Measurements from ENCODE around the gene ZMYND15. TPM values are rescaled to one million over a fixed set of nuclear protein-coding genes. Genes with fewer than 3 reads are reported as not detected.

The ZMYND15 gene
- total RNA-seq, 1 donor from 2014 or later, result not detected

DNA sequence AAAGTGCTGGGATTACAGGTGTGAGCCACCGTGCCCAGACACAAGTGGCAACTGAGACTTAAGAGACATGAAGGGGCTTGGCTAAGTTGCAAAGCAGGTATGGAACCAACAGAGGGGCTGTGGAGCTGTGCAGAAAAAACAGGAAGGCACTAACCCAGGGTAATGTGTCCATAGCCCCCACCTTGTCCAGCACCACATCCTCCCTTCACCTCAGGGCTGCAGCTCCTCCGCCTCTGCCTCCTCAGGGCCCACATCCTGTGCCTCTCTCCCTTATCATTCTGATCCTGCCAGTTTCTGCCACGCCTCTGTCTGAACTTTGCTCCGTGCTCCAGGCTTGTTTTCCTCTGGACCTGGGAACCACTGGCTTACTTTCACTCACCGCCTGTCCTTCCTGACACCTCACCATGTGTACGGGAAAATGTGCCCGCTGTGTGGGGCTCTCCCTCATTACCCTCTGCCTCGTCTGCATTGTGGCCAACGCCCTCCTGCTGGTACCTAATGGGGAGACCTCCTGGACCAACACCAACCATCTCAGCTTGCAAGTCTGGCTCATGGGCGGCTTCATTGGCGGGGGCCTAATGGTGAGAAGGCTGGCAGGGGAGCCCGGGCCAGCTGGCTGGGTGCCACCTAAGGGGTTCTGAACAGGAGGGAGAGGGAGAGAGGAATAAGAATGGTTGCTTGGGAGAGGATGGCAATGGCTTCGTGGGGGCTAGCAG lies 32.0 kb downstream of the ZMYND15 start, which contains the start of gene TM4SF5:
Gene TM4SF5 (plus strand): TSS at position 368 of the 716 bp plus-strand sequence. CDS start 37 bp downstream, at position 405.
- TF ChIP-seq, protein P1, sequence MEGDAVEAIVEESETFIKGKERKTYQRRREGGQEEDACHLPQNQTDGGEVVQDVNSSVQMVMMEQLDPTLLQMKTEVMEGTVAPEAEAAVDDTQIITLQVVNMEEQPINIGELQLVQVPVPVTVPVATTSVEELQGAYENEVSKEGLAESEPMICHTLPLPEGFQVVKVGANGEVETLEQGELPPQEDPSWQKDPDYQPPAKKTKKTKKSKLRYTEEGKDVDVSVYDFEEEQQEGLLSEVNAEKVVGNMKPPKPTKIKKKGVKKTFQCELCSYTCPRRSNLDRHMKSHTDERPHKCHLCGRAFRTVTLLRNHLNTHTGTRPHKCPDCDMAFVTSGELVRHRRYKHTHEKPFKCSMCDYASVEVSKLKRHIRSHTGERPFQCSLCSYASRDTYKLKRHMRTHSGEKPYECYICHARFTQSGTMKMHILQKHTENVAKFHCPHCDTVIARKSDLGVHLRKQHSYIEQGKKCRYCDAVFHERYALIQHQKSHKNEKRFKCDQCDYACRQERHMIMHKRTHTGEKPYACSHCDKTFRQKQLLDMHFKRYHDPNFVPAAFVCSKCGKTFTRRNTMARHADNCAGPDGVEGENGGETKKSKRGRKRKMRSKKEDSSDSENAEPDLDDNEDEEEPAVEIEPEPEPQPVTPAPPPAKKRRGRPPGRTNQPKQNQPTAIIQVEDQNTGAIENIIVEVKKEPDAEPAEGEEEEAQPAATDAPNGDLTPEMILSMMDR (IDR thresholded peaks at IDR 0.05; ENCODE audit: unreplicated experiment), result no peak
- Mint-ChIP-seq H3K4me3 (ENCODE audit: unreplicated experiment) (peak within 1 kb of the TSS; percentile 53), H3K27ac (ENCODE audit: unreplicated experiment) (no peak within 1 kb of the TSS), H3K36me3 (ENCODE audit: low read depth, unreplicated experiment) (no peaks in the 10 kb centered on the region), H3K27me3 (ENCODE audit: unreplicated experiment) (no peaks in the 10 kb centered on the region), H3K9me3 (ENCODE audit: unreplicated experiment) (no peaks in the 10 kb centered on the region), H3K4me1 (ENCODE audit: unreplicated experiment) (no peaks in the 10 kb centered on the region)
- no peak for DNase-seq (ENCODE audit: low spot score)

DNA sequence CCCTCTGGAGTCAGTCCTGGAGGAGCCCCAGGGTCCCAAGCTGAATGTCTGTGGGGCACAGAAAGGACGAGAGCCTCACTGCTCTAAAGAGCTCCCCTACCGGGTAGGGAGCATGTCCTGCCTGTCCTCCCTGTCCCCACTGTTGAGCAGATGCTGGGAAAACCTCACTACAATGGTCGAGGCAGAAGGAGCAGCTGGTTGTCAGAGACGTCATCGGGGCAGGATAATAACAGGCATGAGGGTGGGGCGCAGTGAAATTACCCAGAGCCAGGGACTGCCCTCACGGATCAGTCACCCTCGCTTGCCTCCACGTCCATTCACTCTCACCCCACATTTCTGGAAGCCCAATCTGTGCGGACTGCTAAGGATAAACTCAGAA lies 32.6 kb downstream of the ZMYND15 start:
- Mint-ChIP-seq H3K9me3 (ENCODE audit: unreplicated experiment) (no peaks in the 10 kb centered on the region), H3K4me1 (ENCODE audit: unreplicated experiment) (no peaks in the 10 kb centered on the region), H3K27me3 (ENCODE audit: unreplicated experiment) (no peaks in the 10 kb centered on the region), H3K4me3 (ENCODE audit: unreplicated experiment) (no peak overlapping the region), H3K27ac (ENCODE audit: unreplicated experiment) (no peak overlapping the region), H3K36me3 (ENCODE audit: low read depth, unreplicated experiment) (no peaks in the 10 kb centered on the region)
- no peak for DNase-seq (ENCODE audit: low spot score)
- TF ChIP-seq, protein P1 (IDR thresholded peaks at IDR 0.05; ENCODE audit: unreplicated experiment), result no peak

DNA sequence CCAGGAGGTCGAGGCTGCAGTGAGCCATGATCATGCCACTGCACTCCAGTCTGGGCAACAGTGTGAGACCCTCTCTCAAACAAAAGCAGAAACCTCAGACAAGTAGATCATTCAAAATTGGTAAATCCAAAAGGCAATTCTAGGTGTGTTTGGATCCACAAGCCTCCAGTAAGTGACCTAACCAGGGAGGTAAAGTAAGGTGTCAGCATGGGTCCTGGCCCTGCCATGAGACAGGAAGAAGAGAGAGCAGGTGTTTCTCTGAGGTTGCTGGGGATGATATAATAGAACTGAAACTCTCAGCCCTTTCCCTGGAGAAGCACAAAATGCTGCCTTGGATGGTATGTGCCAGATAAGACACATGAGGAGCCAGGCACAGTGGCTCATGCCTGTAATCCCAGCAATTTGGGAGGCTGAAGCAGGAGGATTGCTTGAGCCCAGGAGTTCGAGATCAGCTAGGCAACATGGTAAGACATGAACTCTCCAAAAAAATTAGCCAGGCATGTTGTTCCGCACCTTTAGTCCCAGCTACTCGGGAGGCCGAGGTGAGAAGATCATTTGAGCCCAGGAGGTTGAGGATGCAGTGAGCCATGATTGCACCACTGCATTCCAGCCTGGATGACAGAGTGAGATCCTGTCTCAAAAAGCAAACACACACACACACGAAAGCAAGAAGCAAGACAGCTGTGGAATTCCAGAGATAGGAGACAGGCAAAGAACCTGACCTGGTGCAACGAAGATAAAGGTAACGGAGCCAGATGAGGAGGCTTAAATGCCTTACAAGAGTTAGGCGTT lies 38.5 kb downstream of the ZMYND15 start:
- TF ChIP-seq, protein P1 (IDR thresholded peaks at IDR 0.05; ENCODE audit: unreplicated experiment), result no peak
- H3K27me3 Mint-ChIP-seq (ENCODE audit: unreplicated experiment), result peaks cover 4% of the 10 kb centered on the region
- H3K27ac Mint-ChIP-seq (ENCODE audit: unreplicated experiment), result no peak overlapping the region
- no peak for DNase-seq (ENCODE audit: low spot score)
- no peak overlapping the region for H3K4me3 Mint-ChIP-seq (ENCODE audit: unreplicated experiment)
- no peaks in the 10 kb centered on the region for H3K36me3 Mint-ChIP-seq (ENCODE audit: low read depth, unreplicated experiment)
- H3K4me1 Mint-ChIP-seq (ENCODE audit: unreplicated experiment), result no peaks in the 10 kb centered on the region
- no peaks in the 10 kb centered on the region for H3K9me3 Mint-ChIP-seq (ENCODE audit: unreplicated experiment)

DNA sequence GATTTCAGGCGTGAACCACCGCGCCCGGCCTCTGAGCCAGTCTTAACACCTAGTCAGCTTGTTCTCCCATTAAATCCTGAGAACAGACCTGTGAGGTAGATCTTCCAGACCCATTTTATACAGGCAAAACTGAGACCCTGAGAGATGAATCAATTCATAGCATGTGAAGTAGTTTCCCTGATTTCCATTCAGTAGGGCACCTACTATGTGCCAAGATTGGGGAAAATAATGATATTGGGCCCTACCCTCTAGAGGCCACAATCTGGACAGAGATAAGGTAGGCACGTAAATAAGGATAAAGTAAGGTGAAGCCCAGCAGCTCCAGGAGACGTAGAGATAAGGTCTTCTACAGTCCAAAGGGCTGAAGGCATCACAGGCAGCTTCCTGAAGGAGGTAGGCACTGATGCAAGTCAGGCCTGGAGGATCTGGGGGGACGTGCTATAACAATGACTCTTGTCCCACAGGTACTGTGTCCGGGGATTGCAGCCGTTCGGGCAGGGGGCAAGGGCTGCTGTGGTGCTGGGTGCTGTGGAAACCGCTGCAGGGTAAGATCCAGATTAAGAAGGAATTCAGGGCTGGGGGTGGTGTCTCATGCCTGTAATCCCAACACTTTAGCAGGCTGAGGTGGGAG lies 40.8 kb downstream of the ZMYND15 start:
- Mint-ChIP-seq H3K9me3 (ENCODE audit: unreplicated experiment) (no peaks in the 10 kb centered on the region), H3K27ac (ENCODE audit: unreplicated experiment) (no peak overlapping the region), H3K27me3 (ENCODE audit: unreplicated experiment) (peaks cover 4% of the 10 kb centered on the region), H3K36me3 (ENCODE audit: low read depth, unreplicated experiment) (no peaks in the 10 kb centered on the region), H3K4me1 (ENCODE audit: unreplicated experiment) (no peaks in the 10 kb centered on the region), H3K4me3 (ENCODE audit: unreplicated experiment) (no peak overlapping the region)
- TF ChIP-seq, protein P1 (IDR thresholded peaks at IDR 0.05; ENCODE audit: unreplicated experiment), result no peak
- DNase-seq (ENCODE audit: low spot score), result no peak
